ENCODE data around the gene BAIAP2L2.
"Not testable (repeated sequence)": the region's sequence is repeated elsewhere in the genome, so short reads cannot be mapped to it uniquely, and the experiment has no call there.

BAIAP2L2 gene

GRCh38 chr22:38040953-38041759 lies 69.3 kb downstream of the BAIAP2L2 start:
- no peak for DNase-seq (ENCODE audit: low read depth in 2 of 3, low spot score in 2 of 3)

GRCh38 chr22:38038890-38039812 lies 71.3 kb downstream of the BAIAP2L2 start:
- no peak for DNase-seq (ENCODE audit: low read depth in 2 of 3, low spot score in 2 of 3)

DNA sequence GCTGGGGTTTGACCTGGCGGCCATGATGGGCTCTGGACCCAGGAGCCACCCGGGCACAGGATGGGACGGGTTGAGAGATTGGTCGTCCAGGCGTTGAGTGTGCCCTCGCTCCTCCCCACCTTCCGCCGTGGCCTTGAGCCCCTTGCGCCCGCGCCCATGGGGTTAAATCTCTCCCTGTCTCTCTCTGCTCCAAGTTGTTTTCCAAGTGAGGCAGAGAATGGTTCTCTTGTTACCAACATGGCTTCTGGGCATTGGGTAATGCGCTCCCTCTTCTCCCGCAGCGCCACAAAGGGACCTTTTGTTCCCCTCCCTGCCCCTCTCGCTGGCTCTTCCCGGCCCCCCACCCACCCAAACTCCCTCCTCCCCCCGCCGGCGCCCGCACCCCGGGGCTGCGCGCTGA lies 72.1 kb downstream of the BAIAP2L2 start:
- no peak for DNase-seq (ENCODE audit: low read depth in 2 of 3, low spot score in 2 of 3)

DNA sequence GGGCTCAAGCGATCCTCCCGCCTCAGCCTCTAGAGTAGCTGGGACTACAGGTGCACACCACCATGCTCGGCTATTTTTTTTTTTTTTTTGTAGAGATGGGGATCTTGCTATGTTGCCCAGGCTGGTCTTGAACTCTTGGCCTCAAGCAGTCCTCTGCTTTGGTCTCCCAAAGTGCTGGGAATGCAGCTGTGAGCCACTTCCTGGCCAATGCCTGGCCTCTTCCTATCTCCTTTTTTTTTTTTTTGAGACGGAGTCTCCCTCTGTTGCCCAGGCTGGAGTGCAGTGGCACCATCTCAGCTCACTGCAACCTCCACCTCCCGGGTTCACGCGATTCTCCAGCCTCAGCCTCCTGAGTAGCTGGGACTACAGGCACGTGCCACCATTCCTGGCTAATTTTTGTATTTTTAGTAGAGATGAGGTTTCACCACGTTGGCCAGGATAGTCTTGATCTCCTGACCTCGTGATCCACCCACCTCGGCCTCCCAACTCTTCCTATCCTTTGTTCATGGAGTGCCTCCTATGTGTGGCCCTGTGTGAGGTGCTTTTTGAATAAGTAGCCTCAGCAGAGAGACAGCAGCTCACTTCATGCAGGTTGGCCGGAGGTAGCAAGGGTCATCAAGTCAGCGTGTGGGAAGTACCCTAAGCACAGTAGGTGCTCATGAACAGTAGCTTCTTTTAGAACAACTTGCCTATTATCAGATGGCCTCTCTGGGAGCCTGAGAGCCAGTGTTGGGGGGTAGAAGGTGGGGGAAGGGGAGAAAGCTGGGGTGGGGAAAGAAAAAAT lies 72.9 kb downstream of the BAIAP2L2 start:
- DNase-seq (ENCODE audit: low read depth in 2 of 3, low spot score in 2 of 3), result not testable (repeated sequence)

- no peak for DNase-seq (ENCODE audit: low read depth in 2 of 3, low spot score in 2 of 3)
Observed at GRCh38 chr22:38036392-38037062, 74.0 kb downstream of the BAIAP2L2 start.

GRCh38 chr22:38035530-38035885 lies 75.0 kb downstream of the BAIAP2L2 start:
- no peak for DNase-seq (ENCODE audit: low read depth in 2 of 3, low spot score in 2 of 3)

Measured in activated CD8-positive, alpha-beta memory T cell treated with anti-CD3 and anti-CD28 coated beads for 48 hours (primary cell).